ENCODE data around the gene MCF2L2. TPM values are rescaled to one million over a fixed set of nuclear protein-coding genes. Genes with fewer than 3 reads are reported as not detected.

MCF2L2 gene
- total and polyA plus RNA-seq, 9 donors: 0.12 to 2.2 (median 0.61) TPM

GRCh38 chr3:183317886-183318865 is 110.2 kb downstream of the MCF2L2 start:
- no peaks in the 10 kb centered on the region for H3K27me3 ChIP-seq
- H3K27ac ChIP-seq: no peak overlapping the region
- H3K9me3 ChIP-seq: no peaks in the 10 kb centered on the region
- intact Hi-C loops (cut with DNase I): no loop called here
- TF ChIP-seq CTCF (IDR thresholded peaks at IDR 0.05) (no peak), POLR2A (IDR thresholded peaks at IDR 0.05) (no peak), EP300 (IDR thresholded peaks at IDR 0.05) (no peak)
- no peak for DNase-seq
- H3K36me3 ChIP-seq: no peaks in the 10 kb centered on the region
- no peaks in the 10 kb centered on the region for H3K4me1 ChIP-seq (ENCODE audit: insufficient read depth)
- 81 to 88% (median 84%) methylated on average over 10 of the region's 10 CpGs for WGBS, 3 donors
- no peak overlapping the region for H3K4me3 ChIP-seq

GRCh38 chr3:183317271-183317670 is 111.1 kb downstream of the MCF2L2 start:
- Histone ChIP-seq H3K9me3 (no peaks in the 10 kb centered on the region), H3K4me3 (no peak overlapping the region), H3K4me1 (ENCODE audit: insufficient read depth) (no peaks in the 10 kb centered on the region), H3K36me3 (no peaks in the 10 kb centered on the region), H3K27me3 (no peaks in the 10 kb centered on the region), H3K27ac (no peak overlapping the region)
- DNase-seq: no peak
- 89 to 92% (median 91%) methylated on average over 8 of the region's 8 CpGs for WGBS, 3 donors
- intact Hi-C loops (cut with DNase I): no loop called here
- no peak for TF ChIP-seq CTCF (IDR thresholded peaks at IDR 0.05)

- H3K4me1 ChIP-seq (ENCODE audit: insufficient read depth): no peaks in the 10 kb centered on the region
- no peaks in the 10 kb centered on the region for H3K27me3 ChIP-seq
- no peaks in the 10 kb centered on the region for H3K36me3 ChIP-seq
- no peak overlapping the region for H3K27ac ChIP-seq
- no peak overlapping the region for H3K4me3 ChIP-seq
- TF ChIP-seq POLR2A (IDR thresholded peaks at IDR 0.05) (no peak), CTCF (IDR thresholded peaks at IDR 0.05) (no peak), EP300 (IDR thresholded peaks at IDR 0.05) (no peak)
- intact Hi-C loops (cut with DNase I): no loop called here
- WGBS, 3 donors: 94 to 97% (median 95%) methylated on average over 8 of the region's 8 CpGs
- H3K9me3 ChIP-seq: no peaks in the 10 kb centered on the region
- DNase-seq: no peak
These were observed 112.7 kb downstream of the MCF2L2 start for GRCh38 chr3:183315739-183316138.

- TF ChIP-seq CTCF (IDR thresholded peaks at IDR 0.05) (no peak), POLR2A (IDR thresholded peaks at IDR 0.05) (no peak), EP300 (IDR thresholded peaks at IDR 0.05) (no peak)
- 78 to 84% (median 78%) methylated on average over 7 of the region's 7 CpGs for WGBS, 3 donors
- no peaks in the 10 kb centered on the region for H3K9me3 ChIP-seq
- no peaks in the 10 kb centered on the region for H3K36me3 ChIP-seq
- H3K27me3 ChIP-seq: no peaks in the 10 kb centered on the region
- intact Hi-C loops (cut with DNase I): no loop called here
- H3K4me1 ChIP-seq (ENCODE audit: insufficient read depth): no peaks in the 10 kb centered on the region
- no peak for DNase-seq
- H3K4me3 ChIP-seq: no peak overlapping the region
- H3K27ac ChIP-seq: no peak overlapping the region
These were observed 114.7 kb downstream of the MCF2L2 start for GRCh38 chr3:183313764-183314163.
